GM18951 (cell line): ENCODE data around the gene DGLUCY.
A peak's percentile ranks its signal among the peaks of the same experiment; 100 is the strongest.
"Not testable (repeated sequence)": the region's sequence is repeated elsewhere in the genome, so short reads cannot be mapped to it uniquely, and the experiment has no call there.

Experiments
- POLR2A ChIP-seq: IDR thresholded peaks from 4 replicates; pipeline ENCODE4 v1.6.1; 2011; ENCODE audit warnings: mild to moderate bottlenecking; ENCODE audit not compliant: insufficient read length, insufficient read depth; ENCODE audit errors: extremely low read depth
- in situ Hi-C: fragments of 300-500 bp; cut with MboI; formaldehyde crosslinking; loops from one replicate; pipeline ENCODE4 v1.12.0; 2022; ENCODE audit warnings: low sequenced_read_pairs, mixed read lengths, inconsistent platforms; ENCODE audit not compliant: unreplicated experiment

The DGLUCY gene

GRCh38 chr14:91225025-91225424 is 111.2 kb downstream of the DGLUCY start:
- TF ChIP-seq POLR2A: no peak
- in situ Hi-C loops: no loop called here

GRCh38 chr14:91226360-91226759 is 112.5 kb downstream of the DGLUCY start:
- in situ Hi-C loops: not testable (repeated sequence)

GRCh38 chr14:91227183-91227628 is 113.3 kb downstream of the DGLUCY start:
- no peak for TF ChIP-seq POLR2A
- in situ Hi-C loops: no loop called here

GRCh38 chr14:91228112-91229004 is 114.5 kb downstream of the DGLUCY start:
- TF ChIP-seq POLR2A: peak; percentile 52
- in situ Hi-C loops: no loop called here

- TF ChIP-seq POLR2A: no peak
- in situ Hi-C loops: no loop called here
Observed at GRCh38 chr14:91229005-91229382, 115.1 kb downstream of the DGLUCY start.

- in situ Hi-C loops: no loop called here
- peak; percentile 32 for TF ChIP-seq POLR2A
Observed at GRCh38 chr14:91229743-91230200, 115.9 kb downstream of the DGLUCY start.

GRCh38 chr14:91230397-91231035 is 116.6 kb downstream of the DGLUCY start:
- in situ Hi-C loops: no loop called here
- TF ChIP-seq POLR2A: no peak

GRCh38 chr14:91231446-91231845 is 117.6 kb downstream of the DGLUCY start:
- in situ Hi-C loops: no loop called here
- no peak for TF ChIP-seq POLR2A

GRCh38 chr14:91232052-91232451 is 118.2 kb downstream of the DGLUCY start:
- TF ChIP-seq POLR2A: no peak
- in situ Hi-C loops: no loop called here

GRCh38 chr14:91232603-91233002 is 118.7 kb downstream of the DGLUCY start:
- no peak for TF ChIP-seq POLR2A
- in situ Hi-C loops: no loop called here

- TF ChIP-seq POLR2A: no peak
- in situ Hi-C loops: no loop called here
Observed at GRCh38 chr14:91233936-91234790, 120.3 kb downstream of the DGLUCY start.

GRCh38 chr14:91234791-91235114 is 120.9 kb downstream of the DGLUCY start:
- TF ChIP-seq POLR2A: no peak
- in situ Hi-C loops: no loop called here

GRCh38 chr14:91235841-91236240 is 122.0 kb downstream of the DGLUCY start:
- no peak for TF ChIP-seq POLR2A
- in situ Hi-C loops: no loop called here

- in situ Hi-C loops: no loop called here
- TF ChIP-seq POLR2A: no peak
Observed at GRCh38 chr14:91237219-91237618, 123.3 kb downstream of the DGLUCY start.

GRCh38 chr14:91238085-91238484 is 124.2 kb downstream of the DGLUCY start:
- no peak for TF ChIP-seq POLR2A
- in situ Hi-C loops: no loop called here
